GM19467 (cell line): ENCODE data around the gene SUSD6.

Experiments
- ATAC-seq: cut with Tn5 transposase; IDR thresholded peaks from one replicate; pipeline ENCODE4 v1.9.1; 2021; ENCODE audit warnings: mild to moderate bottlenecking, moderate library complexity; ENCODE audit not compliant: unreplicated experiment

The SUSD6 gene

DNA sequence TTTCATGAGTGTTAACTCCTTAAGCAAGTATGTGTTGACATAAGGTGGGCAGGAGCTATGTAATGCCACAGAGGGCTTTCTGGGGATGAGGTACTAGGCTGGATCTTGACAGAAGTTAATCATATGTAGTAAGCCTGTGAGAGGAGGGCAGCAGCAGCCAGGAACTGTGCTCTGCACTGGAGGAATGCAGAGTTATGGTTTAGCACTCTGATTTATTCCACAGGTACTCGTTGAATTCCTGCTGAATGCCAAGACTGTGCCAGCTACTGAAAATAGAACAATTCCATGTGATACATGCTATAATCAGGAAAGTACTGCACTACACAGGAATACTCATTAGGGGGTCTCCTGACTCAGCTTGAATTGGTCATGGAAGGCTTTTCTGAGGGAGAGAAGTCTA lies 58.7 kb downstream of the SUSD6 start:
- ATAC-seq, result no peak

DNA sequence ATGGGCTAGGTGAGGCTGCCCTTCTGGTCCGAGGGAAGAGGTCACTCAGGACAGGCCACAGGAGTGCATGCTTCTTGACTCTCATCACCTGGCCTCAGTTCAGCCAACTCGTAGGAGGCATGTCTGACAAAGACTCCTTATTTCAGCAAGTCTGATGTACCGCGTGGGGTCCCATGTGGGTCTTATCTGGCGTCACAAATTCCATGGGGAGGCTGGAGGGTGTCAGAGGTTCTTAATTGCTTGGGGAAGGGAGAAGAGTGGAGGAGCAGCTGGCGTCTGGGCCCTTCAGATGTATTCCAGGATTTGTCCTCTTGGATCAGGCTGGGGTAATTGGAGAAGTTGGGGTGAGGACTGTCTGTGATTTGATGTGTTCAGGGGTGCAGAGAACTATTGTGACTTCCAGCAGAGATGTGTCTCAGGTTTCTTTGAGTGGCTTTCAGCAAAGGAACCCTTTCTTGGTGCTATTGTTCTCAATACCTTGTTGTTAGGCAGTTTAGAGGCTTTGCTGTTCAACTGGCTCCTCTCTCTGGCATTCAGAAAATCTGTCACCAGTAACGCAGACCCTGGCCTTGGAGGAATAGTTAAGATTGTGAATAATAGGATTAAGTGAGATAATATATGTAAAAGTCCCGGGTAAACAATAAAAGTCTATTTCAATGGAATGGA lies 60.1 kb downstream of the SUSD6 start:
- ATAC-seq, result no peak

DNA sequence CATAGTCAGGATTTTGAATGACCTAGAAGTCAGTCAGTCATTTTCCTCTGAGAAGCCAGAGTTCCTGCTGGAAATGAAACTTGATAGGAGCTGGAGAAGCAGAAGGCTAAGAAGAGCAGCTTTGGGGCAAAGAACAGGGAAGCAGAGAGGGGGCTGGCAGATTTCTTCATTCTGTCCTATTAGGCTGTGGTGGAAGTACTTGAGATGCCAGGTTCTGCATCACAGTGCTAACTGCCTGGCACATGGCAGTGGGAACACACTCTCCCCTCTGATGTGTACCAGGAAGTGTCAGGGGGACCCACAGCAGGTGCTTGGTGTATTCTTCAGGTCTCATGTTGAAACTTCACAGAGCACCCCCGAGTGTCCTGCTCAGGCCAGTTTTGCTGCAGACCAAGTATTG lies 61.0 kb downstream of the SUSD6 start:
- ATAC-seq, result no peak

DNA sequence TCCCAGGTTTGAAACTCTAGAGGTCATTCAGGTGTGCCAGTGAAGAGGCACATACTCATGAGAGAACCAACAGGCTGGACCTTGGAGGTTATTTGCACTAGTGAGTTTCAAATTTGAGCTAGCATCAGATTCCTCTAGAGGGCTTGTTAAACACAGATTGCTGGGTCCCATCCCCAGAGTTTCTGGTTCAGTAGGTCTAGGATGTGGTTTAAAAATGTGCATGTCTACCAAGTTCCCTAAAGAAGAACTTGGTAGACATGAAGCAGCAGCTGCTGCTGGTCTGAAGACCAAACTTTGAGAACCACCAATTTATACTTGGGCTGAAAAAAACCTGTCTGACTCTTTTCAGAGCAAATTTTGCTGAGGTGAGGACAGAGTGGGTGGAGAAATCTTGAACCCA lies 61.7 kb downstream of the SUSD6 start:
- ATAC-seq, result peak; percentile 29

DNA sequence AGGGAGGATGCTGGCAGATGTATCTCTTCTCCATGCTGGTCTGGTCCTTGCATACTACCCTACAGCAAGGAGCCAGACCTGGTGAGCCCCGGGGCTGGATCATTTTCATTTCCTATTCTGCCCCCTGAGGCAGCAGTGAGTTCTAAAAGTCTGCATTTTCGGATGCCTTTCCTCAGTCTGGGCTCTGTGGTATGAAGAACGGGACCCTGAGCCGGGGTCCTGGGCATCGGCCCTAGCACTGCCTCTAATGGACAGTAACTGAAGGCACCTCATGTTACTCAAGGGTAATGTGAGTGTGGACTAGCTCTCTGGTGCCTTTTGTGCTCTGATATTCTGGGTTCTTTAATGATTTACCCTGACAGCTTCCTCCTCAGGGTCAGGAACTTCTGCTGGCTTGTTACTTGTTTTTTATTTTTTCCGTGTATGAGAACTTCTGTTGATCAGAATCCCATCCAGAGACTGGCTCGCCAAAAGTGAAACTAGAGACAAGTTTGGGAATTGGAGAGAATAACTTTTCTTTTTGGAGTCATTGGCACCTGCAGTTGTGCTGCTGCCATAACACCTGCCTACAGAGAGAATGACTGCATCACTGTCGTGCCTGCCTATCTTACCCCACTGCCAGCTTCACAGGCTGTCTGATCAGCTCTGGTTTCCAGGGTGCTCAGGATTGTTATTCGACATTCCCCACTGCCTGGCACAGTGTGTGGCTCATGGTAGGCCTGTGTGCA lies 62.3 kb downstream of the SUSD6 start:
- ATAC-seq, result peak; percentile 34

DNA sequence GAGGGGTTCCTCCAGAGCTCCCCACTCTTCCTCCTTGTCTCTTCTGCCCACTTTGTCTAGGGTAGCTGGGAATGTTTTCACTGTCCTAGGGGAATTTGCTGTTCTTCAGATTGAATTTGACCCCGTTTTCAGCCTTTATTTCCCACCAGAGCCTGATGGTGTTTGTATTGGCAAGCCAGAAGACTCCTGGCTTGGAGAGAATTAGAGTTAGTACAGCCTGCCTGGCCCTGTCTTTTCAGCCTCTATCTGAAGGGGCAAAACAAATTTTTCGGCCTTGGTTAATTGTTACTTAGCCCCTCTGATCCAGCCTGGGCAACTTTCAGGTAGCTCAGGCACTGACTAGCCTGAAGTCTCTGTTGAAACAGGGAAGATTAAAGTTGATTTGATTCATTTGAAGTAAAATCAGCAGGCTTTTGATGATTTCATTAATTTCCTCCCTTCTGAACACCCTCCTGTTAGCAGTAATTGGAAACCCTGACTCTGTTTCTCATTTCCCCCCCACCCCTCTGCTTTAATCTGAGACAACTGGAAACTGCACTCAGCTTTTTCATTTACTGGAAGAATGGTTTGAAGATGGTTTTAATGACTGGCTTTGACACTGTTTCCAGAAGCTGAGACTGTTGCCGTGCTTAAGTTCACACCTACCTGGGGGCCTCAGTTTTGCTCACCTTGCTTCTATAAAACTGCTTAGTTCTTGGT lies 63.3 kb downstream of the SUSD6 start:
- ATAC-seq, result no peak

DNA sequence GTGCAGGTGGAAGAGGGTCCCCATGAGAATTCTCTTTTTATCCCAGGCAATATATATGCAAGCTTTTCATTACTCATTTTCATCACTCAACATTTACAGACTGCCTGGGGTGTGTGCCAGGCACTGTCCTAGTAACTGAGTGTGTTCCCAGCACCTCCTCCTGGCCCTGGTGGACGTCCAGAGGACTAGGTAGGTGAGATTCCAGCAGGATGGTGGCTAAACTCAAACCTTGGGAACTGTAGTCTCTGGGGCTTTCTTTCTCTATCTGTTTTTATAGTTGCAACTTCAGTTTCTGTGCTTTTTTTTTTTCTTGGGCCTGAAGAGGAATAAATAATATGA lies 63.8 kb downstream of the SUSD6 start:
- no peak for ATAC-seq

DNA sequence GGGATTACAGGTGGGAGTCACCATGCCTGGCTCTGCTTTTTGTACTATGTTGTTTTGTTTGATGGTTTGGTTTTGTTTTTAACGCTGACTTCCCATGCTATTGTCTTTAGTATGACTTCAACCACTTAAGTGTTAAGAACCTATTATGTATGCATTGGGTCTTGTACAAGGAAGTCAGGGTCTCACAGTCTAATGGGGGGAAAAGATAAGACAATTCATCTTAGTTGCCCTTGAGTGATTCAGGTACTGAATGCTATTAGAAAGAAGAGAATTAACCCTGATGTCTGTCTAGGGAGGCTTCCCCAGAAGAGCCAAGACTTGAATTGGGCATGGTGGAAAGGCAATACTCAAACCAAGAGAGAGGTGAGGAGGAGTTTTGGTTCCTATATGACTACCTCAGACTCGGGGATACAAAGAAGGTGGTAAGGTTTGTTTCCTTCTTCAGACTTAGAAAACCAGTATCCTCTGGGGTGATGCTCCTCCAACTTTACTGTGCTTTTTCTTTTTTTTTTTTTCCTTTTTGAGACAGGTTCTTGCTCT lies 64.6 kb downstream of the SUSD6 start:
- peak; percentile 51 for ATAC-seq

DNA sequence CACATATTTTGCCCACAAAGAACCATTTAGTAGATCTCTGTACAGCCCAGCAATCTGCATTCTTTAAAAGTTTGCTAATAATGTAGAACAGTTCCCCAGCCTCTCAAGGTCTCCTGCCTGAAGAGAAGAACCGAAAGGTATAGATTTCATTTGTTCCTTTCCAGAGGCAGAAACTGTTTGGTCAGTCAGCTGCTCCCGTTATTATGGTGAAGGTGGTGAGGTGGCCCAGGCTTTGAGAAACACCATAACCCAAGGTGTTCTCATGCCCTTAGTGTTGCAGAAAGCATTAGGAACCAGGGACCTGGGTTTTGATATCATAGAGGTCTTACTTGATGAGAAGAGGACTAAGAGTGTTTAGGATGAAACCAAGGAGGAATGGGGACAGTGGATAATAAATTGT lies 65.3 kb downstream of the SUSD6 start:
- no peak for ATAC-seq

DNA sequence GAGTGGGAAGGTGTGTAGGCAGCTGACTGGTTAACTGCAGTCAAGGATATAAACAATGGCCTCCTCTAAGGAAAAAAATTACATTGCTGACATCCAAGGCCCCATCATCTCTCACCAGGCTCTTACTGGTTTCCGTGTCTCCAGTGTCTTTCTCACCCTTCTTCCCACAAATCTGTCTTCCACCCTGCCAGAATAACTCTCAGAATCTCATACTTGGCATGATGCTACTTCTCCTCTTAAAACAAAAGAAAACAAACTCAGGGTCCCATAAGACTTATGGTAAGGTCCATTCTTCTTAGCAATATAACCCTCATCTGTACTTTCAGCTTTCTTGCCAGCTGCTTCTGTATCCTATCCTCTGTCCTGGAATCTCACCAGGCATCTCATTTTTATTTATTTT lies 68.9 kb downstream of the SUSD6 start:
- ATAC-seq, result no peak

DNA sequence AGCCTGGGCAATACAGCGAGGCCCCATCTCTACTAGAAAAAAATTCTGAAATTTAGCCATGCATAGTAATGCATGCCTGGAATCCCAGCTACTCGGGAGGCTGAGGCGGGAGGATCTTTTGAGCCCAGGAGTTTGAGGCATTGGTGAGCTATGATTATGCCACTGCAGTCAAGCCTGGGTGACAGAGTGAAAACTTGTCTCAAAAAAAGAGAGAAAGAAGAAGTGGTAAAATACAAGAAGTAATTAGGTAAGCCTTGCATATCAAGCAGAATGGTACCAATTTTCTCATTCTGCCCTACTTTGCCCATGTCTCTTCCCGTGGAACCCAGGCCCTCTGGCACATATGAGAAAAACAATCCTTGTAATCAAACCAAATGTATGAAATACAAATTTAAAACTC lies 70.7 kb downstream of the SUSD6 start:
- ATAC-seq, result no peak

DNA sequence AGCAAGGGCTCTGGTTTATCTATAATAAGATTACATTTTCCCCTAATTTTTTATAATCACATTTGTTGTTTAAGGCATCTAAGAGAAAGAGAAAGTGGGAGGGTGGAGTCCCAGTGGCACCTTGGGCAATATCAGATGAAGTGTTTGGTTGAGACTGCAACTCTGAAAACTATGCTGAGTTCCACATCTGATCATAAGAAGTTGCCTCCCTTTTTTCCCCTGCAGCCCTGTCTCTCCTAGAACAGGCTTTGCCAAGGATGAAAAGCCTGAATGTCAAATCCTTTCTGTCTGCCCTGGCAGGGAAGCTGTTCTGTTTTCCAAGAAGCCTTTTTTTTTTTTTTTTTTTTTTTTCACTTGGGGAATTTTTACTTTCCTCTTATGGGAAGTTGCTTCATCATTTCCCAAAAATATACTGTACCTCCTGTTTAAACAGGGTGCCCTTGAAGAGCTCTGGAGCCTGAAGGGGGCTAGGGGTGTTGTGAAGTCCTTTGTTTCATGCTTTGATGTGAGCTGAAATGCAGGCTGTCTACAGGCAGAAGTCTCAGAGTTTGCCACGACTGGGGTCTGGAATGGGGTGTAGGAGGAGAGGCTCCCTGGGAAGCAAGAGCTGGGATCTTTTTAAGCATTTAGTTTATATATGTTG lies 71.3 kb downstream of the SUSD6 start:
- ATAC-seq, result no peak

DNA sequence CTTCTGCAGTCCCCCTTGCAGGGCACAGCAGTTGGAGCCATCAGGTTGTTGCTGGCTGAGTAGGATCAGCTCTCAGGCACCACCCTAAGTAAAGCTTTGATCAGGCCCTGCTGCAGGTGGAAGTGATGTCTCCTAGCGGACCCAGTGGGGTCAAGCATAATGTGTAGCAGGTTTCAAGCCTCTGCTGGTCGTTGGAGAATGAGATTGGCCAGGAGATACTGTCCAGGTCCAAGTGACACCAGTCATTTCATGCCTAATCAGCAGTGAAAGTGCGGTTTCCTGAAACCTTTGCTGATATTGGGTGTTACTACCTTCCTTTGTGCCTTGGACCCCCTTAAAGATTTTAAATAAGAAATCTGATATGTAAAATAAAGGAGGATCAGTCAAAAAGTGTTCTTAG lies 72.6 kb downstream of the SUSD6 start:
- no peak for ATAC-seq

DNA sequence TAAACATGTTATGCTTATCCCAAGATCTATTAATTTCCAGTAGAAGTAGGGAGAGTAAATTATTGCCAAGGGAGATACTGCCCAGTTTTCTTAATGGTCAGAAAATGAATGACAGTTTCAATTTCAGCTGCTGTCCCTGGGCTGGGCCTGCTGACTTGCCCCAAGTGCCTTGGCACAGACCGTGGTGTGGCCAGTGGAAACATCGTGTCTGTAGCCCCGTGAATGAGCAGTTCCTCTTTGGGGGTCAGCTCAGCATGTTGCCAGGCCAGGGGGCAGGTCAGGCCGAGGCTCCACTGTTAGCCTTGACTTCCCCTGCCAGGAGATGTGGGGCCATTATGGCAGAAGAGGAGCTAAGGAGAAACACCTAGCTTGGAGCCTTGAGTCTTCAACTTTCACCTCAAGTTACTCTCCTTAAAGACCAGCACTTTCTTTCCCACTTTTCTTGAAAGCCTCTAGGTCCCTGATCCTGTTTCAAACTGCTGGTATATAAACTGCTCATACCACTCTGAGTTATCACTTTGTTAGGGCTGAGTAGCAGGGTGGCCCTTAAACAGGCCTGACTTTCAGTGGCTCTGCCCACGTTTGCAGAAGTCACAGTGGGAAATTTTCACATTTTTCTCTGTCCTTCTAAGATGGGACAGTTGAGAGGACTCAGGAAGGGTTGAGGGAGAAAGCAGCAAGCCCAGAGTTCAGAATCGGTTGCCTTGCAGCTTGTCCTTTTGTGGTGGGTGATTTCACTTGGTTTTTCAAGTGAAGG lies 73.2 kb downstream of the SUSD6 start:
- no peak for ATAC-seq

DNA sequence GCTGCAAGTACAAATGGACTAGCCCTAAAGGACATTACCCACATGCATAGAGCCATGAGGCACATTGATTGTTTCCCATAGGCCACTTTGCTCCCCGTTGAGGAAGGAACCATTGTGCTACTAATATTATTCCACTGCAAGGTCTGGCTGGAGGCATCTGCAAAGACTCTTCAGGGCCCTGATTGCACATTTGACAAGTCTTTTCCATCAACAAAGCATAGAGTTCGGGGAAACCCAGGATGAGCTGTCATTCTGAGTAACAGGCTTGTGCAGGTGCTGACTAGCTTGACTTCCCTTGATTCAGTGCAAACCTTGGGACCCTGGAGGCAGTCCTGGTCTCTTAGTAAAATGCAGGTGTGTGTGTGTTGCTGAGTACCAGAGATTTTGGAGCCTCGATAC lies 73.8 kb downstream of the SUSD6 start:
- no peak for ATAC-seq

DNA sequence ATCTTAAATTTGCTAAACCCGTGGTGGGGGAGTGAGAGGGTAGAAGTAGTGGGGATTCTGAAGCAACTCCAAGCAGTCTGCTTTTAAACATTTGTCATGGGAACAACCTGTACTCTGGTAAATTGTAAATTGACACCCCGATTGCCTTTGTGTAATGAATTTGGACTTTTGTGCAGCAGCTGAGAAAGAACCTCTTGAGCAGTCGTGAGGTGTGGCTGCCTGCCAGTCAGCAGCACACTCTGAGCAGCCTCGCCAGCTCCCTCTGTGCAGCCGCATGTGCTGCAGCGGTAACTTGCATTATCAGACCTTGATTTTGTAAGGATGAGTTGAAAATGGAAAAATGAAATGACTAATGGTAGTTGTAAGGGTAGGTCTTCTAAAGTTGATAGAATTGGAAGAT lies 74.3 kb downstream of the SUSD6 start:
- no peak for ATAC-seq

DNA sequence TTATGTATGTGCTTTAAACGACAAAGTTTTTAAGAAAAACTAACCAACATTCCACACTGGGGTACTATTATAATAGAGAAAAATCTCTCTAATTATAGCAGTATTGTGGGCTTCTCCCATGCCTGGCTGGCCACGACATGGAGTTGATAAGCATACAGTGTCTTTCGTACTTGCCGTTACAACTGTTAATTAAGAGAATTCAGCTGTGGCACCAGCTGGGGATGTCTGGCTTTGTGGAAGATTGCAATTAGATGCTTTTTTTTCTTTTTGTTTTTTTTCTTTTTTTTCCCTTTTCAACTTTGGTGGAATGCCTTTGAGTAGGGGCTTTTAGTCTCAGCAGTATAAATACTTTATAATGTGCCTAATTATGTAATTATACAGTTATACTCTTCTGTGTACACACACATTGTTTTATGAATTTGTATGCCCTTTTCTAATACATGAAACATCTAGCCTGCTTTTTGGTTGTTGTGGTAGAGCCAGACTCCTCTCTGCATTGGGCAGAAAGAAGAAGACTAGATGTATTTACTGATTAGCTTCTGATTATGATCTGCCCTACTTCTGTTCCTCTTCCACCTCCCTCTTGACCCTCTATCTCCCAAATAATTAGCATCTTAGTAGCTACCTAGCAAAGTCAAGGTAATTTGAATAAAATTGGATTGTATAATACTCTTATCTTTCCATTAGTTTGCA lies 76.4 kb downstream of the SUSD6 start:
- no peak for ATAC-seq

DNA sequence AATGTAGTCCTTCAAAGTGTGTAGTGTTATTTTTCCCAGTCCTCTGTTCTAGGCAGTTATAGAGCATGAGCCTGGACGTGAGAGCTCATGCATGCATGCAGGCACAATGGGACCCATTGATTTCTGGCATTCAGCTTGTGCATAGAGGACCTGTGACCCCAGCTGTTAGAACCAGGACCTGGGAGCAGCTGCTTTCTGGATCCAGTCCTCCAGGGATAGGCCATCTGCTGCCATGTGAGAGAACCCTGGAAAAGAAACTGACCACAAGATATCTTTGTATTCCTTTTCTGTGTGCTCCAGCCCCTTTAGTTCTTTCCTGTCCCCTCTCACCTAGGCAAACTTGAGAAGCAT lies 76.9 kb downstream of the SUSD6 start:
- no peak for ATAC-seq

DNA sequence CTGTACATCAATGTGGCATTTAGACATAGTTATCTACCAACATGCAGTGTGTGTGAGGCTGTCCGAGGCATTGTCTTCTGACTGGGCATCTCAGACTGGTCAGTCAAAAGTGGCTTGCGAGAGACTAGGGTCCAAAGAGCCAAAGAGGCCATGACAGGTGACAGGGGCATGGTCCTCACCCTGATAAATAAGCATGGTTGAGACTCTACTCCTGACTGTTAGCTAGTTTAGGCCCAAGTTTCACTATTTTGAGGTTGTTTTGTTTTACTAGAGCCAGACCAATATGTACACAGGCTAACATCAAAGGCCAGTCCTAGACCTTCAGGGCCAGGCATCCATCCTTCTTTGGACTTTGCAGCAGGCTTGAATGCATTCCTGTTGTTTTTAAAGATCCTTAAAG lies 78.6 kb downstream of the SUSD6 start:
- ATAC-seq, result no peak

DNA sequence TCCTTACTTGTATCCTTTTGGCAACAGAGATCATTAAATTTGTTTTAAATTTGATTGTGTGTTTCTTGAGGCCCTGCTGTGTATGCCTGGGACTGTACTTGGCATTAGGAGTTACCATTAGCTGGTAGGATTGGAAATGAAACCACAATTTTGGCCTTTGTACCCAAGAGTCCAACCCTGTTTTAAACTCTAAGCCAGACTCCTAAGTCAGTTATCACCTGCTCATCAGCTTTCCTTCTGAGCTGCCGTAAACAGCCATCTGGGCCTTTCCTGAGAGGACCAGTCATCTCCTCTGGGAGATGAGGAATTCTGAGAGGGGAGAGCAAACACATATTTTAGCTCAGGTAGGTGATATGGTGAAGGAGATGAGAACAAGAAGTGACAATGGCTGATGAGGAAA lies 81.2 kb downstream of the SUSD6 start:
- ATAC-seq, result no peak
